Kidney capillary endothelial cell (primary cell): ENCODE data around the gene OASL.
"Not testable (repeated sequence)": the region's sequence is repeated elsewhere in the genome, so short reads cannot be mapped to it uniquely, and the experiment has no call there.

Experiments used
- DNase-seq: peaks from one replicate; pipeline ENCODE4 v3.0.0-alpha.2; 2018; ENCODE audit warnings: low spot score

Gene OASL

DNA sequence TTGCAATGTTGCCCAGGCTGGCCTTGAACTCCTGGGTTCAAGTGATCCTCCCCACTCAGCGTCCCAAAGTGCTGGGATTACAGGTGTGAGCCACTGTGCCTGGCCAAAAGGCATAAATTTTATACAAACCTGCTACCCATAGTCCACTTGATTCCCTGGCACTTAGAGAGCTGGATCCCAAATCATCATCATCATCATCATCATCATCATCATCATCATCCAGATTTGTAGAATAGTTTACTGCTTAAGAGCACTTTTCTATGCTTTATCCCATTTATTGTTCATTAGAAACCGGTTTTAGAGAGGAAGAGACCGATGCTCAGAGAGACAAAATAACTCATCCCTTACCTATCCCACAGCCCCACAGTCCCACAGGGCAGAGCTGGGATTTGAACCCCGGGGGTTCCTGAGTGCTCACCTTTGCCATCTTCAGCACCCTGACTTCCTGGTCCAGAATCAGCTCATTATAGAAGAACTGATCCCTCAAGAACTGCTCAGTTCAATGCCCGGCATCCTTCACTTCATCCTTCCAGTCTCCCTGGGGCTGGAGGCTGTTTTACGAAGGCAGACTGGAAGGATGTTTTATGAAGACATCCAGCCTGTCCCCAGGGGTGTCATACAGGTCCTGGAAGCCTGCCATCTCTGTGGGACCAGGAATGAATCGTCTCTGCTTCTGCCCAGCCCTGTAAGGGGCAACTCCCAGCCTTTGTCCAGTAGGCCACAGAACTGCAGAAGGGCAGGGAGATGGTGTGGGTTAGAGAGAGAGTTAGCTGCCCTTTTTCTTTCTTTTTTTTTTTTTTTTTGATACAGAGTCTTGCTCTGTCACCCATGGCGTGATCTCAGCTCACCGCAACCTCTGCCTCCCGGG is 20.2 kb upstream of the OASL start:
- DNase-seq = no peak

DNA sequence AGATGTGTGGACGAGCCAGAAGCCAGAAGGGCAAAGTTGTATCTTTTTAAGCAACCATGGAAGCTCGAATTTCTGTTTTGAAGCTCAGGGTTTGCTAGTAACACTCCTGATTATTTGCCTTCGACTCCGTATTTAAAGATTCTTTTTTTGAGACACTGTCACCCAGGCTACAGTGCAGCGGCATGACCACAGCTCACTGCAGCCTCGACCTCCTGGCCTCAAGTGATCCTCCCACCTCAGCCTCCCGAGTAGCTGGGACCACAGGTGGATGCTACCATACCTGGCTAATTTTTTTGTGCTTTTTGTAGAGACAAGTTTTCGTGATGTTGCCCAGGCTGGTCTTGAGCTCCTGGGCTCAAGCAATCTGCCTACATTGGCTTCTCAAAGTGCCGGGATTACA is 18.7 kb upstream of the OASL start:
- no peak for DNase-seq

DNA sequence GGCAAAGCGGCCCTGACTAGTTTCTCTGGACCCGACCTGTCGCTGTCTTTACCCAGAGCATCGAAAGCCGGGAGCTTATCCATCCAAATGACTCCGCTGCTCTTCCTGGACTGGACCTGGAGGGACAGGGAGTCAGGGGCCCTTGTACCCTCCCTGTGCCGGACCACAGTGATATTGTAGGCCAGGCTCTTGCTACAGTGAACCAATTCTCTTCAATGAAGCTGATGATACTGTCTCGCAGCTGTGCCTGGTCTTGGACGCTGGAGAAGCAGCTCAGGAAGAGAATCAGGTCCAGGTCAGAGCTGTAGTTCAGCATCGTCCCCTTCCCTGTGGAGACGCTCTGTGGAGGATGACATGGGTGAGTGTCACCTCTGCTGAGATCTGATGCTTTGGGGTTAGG is 14.7 kb upstream of the OASL start:
- no peak for DNase-seq

DNA sequence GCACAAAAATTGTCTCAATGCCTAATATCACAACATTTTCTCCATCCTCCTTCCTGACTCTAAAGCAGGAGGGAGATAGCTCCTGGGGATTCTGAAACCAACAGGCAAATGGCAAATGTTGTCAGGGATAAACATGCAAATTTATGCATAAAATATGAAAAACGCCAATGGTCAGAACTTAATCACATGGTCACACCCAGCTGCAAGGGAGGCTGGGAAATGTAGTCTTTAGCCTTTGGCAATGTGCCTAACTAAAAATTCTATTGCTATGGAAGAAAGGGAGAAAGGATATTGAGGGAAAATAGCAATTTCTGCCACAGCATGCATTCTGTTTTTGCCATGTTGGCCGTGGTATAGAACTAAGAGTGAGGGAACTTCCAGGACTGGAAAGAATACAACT is 11.7 kb upstream of the OASL start:
- no peak for DNase-seq

DNA sequence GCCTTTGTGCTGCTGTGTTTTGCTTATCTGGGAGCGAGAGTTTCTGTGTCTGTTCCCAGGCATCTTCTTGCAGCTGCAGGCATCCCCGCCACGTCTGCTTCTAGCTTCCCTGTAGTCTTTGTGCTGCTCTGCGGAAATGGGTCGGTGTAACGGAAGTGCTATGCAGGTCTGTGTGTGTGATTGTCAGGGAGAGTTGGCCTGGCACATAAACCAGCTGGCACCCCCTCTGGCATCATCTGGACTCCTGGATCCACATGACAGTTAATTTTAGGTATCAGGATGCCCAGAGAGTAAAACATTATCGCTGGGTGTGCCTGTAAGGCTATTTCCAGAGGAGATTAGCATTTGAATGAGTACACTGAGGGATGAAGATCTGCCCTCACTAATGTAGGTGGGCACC is 9.4 kb upstream of the OASL start:
- DNase-seq = no peak

DNA sequence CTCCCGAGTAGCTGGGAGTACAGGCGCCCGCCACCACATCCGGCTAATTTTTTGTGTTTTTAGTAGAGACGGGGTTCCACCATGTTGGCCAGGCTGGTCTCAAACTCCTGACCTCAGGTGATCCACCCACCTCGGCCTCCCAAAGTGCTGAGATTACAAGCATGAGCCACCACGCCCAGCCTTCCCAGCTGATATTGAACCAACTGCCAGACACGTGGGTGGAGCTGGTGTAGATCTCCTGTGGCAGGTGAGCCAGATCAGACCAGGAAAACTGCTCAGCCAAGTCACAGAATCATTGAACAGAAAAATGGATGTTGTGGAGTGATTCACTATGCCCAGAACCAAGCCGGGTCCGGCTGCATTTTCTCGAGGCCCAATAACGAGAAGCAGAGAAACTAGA is 8.4 kb upstream of the OASL start:
- not testable (repeated sequence) for DNase-seq

DNA sequence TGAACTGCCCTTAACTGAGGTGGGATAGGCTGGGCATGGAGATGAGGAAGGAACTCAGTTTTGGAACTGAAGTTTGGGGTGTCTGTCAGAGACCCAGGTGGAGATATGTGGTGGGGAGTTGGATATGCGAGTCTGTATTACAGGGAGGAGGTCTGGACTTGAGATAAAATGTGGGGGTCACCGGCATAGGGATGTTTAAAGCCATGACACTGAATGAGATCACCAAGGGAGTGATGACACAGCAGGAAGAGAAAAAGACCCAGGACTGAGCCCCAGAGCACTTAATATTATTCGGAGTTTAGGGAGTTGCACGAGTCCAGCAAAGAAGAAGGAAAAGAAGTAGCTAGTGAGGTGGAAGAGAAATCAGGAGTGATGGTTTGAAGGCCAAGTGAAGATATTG is 4.0 kb upstream of the OASL start:
- no peak for DNase-seq

DNA sequence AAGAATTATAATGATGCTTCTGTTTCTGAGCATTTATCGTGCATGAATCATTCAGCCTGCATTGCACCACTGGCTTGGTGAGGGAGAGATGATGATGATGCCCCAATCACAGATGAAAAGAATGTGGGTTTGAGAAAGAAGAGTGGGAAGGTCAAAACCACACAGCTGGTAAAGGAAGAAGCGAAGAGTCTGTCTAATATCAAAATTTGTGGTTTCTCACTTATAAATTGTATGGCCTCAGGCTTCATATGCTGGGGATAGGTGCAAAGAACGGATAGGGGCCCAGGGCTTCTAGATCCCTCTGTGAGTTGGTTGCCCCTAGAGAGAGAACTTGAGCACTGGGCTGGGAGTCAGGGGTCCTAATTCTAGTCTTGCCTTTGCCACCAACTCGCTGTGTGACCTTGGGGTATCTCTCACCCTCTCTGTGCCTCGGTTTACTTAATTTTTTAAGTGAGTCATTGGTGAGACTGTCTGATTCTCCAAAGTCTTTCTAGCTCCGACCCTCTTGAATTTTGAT is 2.2 kb downstream of the OASL start:
- DNase-seq = no peak

DNA sequence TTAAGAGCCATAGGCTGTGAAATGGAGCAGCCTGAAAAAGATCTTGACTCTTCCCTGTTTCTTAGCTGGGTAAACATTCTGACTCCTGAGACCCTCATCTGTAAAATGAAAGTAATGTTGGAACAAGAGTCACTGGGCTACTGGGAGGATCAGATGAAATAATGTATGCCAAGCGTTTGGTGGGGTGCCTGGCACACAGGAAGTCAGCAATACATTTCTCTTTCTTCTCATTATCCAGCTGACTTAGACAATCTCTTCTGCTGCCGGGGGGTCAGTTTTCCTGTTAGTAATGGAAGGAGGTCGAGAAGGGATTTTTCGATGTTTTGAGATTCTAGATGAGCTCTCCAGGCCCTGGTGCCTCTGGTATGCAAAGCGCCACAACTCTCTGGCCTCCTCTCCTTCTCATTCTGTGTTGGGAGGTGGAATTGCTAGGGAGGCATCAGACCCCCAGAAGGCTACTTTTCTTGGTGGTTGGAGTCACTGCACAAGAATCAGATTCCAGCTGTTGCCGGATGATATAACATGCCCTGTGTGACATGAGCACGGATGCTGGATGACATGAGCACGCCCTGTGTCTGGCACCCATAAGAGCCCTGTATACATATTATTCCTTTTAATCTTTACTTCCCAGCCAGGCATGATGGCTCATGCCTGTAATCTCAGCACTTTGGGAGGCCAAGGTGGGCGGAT is 4.3 kb downstream of the OASL start:
- DNase-seq = no peak

DNA sequence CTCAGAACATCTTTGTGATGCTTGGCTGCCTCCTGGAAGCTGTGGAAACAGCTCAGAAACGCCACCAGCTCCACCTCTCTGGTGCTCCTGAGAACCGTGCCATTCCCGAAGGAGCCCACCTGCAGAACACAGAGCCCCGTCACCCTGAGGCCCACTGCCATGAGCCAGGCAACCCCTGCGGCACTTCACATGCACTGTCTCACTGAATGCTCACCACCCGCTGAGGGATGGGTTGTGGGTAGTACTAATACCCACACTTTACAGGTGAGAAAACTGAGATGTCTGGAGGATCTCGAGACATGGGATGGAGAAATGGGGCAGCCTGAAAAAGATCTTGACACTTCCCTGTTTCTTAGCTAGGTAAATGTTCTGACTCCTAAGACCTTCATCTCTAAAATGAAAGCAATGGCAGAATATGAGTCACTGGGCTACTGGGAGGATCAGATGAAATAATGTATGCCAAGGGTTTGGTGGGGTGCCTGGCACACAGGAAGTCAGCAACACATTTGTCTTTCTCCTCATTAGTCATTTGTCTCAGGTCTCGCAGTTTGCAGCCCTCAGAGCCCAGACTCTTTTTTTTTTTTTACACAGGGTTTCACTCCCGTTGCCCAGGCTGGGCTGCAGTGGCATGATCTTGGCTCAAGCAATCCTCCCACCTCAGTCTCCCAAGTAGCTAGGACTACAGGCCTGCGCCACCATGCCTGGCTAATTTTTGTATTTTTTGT is 5.3 kb downstream of the OASL start:
- no peak for DNase-seq

DNA sequence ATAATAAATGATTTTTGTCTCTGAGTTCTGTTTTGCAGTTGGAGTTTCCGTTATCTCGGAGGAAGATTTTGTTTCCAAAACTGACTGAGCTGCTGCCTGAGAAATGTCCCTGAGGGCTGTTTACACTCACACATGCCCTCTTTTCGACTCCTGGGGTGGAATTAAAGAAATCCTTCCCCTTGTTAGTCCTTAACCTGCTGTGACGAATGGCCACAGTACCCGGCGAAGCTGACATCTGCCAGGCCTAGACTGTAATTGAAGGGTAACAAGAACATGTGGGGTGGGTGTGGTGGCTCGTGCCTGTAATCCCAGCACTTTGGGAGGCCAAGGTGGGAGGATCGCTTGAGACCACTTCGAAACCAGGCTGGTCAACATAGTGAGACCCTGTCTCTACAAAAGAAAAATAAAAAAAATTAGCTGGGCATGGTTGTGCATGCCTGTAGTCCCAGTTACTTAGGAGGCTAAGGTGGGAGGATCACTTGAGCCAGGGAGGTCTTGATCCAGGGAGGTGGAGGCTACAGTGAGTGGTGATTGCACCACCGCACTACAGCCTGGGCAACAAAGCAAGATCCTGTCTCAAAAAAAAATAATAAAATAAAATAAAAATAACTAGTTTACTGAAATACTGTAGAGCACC is 8.4 kb downstream of the OASL start:
- DNase-seq = no peak

DNA sequence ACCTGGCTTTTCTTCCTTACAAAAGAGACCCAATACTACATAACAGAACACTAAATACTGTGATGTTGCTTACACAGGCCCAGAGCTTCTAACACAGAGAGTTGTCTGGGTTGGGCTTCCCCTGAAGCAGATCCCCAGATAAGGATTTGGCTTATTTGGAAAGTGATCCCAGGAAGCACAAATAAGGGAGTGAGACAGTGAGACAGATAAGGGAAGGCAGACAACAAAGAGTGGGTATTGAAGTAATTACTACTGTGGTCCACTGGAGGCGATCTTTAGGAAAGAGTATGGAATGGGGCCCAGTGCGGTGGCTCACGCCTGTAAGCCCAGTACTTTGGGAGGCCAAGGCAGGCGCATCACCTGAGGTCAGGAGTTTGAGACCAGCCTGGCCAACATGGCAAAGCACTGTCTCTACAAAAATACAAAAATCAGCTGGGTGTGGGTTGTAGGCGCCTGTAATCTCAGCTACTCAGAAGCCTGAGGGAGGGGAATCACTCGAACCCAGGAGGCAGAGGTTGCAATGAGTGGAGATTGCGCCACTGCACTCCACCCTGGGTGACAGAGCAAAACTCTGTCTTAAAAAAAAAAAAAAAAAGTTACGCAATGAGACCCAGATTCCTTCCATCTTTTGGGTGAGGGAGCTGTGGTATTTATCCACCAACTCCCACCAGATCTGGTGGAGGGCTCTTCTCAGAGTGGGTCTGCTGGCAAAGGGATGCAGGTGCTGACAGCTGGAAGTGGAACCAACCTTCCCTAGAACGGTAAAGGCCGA is 12.6 kb downstream of the OASL start:
- DNase-seq = no peak

DNA sequence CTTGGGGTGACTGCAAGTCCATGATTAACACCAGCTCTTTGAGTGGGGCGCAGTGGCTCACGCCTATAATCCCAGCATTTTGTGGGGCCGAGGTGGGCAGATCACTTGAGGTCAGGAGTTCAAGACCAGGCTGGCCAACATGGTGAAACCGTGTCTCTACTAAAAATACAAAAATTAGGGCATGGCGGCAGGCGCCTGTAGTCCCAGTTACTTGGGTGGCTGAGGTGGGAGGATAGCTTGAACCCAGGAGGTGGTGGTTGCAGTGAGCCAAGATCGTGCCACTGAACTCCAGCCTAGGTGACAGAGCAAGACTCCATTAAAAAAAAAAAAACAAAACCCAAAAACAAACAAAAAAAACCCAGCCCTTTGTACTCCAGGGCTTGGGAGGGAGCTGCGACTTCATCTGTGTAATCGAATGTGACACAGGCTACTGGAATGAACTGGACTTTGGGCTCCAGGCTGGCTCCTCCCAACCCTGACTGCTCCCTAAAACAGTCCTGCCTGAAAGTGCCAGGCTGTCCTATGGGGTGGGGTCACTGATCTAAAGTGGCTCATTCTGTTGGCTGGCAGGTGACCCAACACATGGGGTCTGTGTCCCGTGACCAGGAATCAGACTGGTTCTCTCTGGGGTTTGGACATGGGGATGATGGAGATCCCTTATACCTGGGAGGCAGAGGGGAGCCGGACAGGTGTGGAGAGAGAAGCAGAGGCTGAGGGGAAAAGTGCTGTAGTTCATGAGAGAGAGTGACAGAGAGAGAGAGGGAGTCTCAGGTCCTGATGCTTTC is 13.4 kb downstream of the OASL start:
- DNase-seq = no peak

DNA sequence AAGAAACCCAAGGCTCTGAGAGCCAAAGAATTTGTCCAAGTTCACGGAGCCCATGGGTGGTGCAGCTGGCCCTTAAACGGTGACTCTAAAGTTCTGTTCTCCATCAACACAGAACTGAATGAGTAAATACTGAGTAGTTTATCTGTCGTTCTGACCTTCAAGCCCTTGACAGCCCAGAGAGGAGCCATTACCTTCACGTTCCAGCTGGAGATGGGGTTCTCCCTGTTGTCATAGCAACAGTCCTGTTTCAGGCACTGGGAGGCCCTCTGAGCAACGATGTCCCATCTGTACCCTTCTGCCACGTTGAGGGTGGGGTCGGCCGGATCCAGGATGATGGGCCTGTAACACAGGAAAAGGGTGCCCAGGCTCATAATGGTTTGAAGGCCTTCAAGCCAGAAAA is 15.2 kb downstream of the OASL start:
- no peak for DNase-seq

DNA sequence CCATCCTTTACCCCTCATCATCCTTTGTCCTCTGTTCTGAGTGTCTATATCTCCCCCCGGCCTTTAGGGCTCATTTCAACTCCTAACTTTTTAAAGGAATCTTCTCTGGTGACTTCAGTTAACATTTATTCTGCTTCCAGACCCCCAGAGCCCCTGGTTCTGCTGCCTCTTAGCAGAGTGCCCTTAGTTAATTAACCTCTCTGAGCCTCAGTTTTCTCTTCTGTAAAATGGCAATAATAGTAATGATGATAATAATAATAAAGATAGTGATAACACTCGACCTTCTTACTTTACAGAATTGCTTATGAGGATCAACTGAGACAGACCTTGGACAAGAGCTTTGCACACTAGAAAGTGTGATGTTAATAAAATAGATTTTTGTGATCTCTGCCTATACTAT is 16.3 kb downstream of the OASL start:
- no peak for DNase-seq

DNA sequence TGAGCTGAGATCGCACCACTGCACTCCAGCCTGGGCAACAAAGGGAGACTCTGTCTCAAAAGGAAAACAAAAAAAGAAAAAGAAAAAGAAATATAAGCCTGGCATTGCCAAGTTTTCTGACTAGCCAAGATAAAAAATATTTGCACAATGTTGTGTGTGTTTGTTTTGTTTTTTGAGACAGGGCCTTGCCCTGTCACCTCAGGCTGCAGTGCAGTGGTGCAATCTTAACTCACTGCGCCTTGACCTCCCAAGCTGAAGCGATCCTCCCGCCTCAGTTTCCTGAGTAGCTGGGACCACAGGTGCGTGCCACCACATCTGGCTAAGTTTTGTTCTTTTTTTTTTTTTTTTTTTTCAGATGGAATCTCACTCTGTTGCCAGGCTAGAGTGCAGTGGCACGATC is 17.3 kb downstream of the OASL start:
- no peak for DNase-seq

DNA sequence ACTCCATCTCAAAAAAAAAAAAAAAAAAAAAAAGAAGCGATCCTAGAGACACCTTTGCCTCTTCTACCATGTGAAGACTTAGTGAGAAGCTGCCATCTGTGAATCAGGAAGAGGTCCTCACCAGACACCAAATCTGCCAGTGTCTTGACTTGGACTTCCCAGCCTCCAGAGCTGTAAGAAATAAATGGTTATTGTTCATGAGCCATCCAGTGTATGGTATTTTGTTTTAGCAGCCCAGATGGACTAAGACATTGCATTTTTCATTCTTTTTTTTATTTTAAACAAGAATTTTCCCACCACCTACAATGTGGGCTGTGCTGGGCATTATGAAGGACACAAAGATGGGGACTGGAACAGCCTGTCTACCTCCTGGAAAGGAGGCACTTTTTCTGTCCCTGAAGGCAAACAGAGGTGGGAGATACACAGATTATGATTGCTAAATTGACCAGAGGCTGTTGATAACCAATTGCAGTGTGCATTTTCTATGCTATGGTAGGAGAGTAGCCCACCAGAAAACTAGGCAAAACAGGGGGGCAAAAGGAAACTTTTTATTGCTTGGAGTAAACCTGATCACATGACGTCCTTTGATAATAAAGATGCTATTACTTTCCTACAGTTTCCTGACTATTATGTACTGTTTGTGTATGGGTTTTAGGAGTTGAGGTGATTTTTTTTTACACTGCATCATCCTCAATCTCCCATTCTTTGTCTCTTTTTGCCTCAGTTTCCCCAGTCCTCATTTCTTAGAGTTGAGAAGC is 20.0 kb downstream of the OASL start:
- DNase-seq = no peak

DNA sequence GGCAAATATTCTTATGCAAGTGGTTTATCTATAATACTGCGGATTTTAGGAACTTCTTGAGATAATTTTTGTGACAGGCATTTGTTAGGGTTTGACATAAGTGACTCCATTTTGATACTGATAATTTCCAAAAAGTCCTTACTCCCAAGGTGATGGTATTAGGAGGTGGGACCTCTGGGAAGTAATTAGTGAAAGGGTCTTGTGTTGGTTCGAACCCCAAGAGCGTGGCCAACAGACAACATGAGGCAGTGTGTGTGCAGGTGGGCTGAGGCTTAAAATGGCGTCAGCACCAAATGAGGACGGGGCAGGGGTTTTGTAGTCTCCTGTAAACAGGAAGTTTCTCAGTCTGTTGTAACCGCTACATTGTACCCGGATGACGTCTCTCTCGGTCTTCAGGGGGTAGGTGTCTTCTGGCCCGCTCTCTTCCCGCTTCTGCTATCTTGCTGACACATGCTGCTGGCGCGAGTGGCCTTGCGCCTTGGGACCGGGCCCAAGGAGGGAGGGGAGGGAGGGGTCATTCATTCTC is 21.0 kb downstream of the OASL start:
- DNase-seq = no peak
